GM21367 (cell line): ENCODE data around the gene FSCN2.
"Not testable (repeated sequence)": the region's sequence is repeated elsewhere in the genome, so short reads cannot be mapped to it uniquely, and the experiment has no call there.

Experiments used
- ATAC-seq: cut with Tn5 transposase; IDR thresholded peaks from one replicate; pipeline ENCODE4 v1.9.1; 2021; ENCODE audit not compliant: unreplicated experiment

The FSCN2 gene

GRCh38 chr17:81573794-81574642, 45.8 kb downstream of the FSCN2 start:
- no peak for ATAC-seq

GRCh38 chr17:81574643-81574956, 46.4 kb downstream of the FSCN2 start:
- ATAC-seq, result no peak

GRCh38 chr17:81575836-81576235, 47.7 kb downstream of the FSCN2 start:
- ATAC-seq, result no peak

GRCh38 chr17:81576621-81577277, 48.6 kb downstream of the FSCN2 start:
- ATAC-seq, result no peak

- ATAC-seq, result no peak
Measured at GRCh38 chr17:81577278-81578000, 49.3 kb downstream of the FSCN2 start.

- no peak for ATAC-seq
Measured at GRCh38 chr17:81578038-81578441, 49.9 kb downstream of the FSCN2 start.

- no peak for ATAC-seq
Measured at GRCh38 chr17:81578561-81579225, 50.5 kb downstream of the FSCN2 start.

GRCh38 chr17:81579298-81579697, 51.1 kb downstream of the FSCN2 start:
- no peak for ATAC-seq

- ATAC-seq, result no peak
Measured at GRCh38 chr17:81579821-81580321, 51.7 kb downstream of the FSCN2 start.

GRCh38 chr17:81580481-81580880, 52.3 kb downstream of the FSCN2 start:
- no peak for ATAC-seq

- no peak for ATAC-seq
Measured at GRCh38 chr17:81581758-81582157, 53.6 kb downstream of the FSCN2 start.

GRCh38 chr17:81582341-81582740, 54.2 kb downstream of the FSCN2 start:
- ATAC-seq, result no peak

GRCh38 chr17:81582749-81583148, 54.6 kb downstream of the FSCN2 start:
- ATAC-seq, result no peak

GRCh38 chr17:81583589-81584342, 55.6 kb downstream of the FSCN2 start:
- no peak for ATAC-seq

GRCh38 chr17:81584771-81585170, 56.6 kb downstream of the FSCN2 start:
- not testable (repeated sequence) for ATAC-seq

GRCh38 chr17:81586096-81586495, 57.9 kb downstream of the FSCN2 start:
- ATAC-seq, result no peak
